Measurements from ENCODE around the gene TNF.

The TNF gene

DNA sequence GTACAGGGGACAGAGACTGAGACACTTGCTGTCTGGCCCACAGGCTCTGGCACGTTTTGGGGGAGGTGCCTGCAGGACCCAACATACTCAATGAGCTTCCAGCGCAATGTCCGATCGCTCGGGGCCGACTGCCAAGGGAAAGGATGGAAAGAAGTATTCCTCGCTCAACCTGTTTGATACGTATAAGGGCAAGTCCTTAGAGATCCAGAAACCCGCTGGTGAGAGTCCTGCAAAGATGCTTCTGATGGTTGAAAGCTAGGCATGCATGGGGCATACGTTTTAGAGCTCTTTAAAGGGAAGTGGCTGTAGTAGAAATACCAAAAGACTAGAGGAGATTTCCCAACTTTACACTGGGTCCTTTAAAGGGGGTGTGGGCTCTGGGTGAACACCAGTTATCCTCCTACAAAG lies 47.3 kb downstream of the TNF start:
- no peak overlapping the region for H3K4me3 ChIP-seq (ENCODE audit: low read depth, low read length)

DNA sequence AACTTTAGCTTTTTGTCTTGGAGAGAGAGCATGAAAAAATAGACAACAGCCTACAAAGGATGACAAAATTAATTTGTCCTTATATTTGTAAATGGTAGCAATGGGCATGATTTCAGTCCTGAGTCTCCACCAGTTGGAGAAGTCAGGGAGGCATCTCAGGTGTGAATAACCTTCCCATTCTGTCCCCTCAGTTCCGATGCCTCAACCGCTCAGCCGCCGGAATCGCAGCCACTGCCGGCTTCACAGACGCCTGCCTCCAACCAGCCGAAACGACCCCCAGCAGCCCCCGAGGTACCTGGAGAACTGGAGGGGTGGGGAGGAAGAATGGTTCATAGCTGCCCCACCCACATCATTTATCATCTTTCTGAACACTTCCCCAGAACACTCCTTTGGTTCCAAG lies 48.7 kb downstream of the TNF start:
- no peak overlapping the region for H3K4me3 ChIP-seq (ENCODE audit: low read depth, low read length)

DNA sequence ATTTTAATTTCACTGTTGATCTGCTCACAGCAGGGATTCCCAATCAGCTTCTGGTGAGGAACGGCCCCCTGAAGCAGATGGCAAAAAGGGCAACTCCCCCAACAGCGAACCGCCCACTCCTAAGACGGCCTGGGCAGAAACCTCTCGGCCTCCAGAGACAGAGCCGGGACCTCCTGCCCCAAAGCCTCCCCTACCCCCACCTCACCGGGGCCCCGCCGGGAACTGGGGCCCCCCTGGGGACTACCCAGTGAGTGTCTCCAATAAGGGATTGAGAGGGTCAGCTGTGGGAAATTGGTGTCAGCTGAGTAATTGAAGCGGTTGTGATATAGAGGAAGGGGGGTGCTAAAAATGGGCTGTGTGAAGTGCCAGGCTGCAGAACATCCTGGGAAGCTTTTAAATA lies 51.6 kb downstream of the TNF start:
- no peak overlapping the region for H3K4me3 ChIP-seq (ENCODE audit: low read depth, low read length)

DNA sequence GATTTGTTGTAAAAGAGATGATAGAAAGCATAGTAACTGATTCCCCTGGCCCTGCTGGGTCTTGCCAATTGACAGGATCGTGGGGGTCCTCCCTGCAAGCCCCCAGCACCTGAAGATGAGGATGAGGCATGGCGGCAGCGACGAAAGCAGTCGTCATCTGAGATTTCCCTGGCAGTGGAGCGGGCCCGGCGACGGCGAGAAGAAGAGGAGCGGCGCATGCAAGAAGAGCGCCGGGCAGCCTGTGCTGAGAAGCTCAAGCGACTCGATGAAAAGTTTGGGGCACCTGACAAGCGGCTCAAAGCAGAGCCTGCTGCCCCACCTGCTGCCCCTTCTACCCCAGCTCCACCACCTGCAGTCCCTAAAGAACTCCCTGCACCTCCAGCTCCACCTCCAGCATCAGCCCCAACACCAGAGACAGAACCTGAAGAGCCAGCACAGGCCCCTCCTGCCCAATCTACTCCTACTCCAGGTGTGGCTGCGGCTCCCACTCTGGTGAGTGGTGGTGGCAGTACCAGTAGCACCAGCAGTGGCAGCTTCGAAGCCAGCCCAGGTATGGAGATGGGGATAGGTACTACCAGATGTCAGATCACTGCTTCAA lies 52.4 kb downstream of the TNF start:
- H3K4me3 ChIP-seq (ENCODE audit: low read depth, low read length): no peak overlapping the region
